Ishikawa (cell line): ENCODE measurements around the gene BRMS1L.

Experiments used
- EGR1 ChIP-seq: IDR thresholded peaks from 2 replicates; pipeline ENCODE4 v1.6.1; 2012
- MAX ChIP-seq: IDR thresholded peaks from 2 replicates; pipeline ENCODE4 v1.6.1; 2012
- RAD21 ChIP-seq: IDR thresholded peaks from 2 replicates; pipeline ENCODE4 v1.6.1; 2012; ENCODE audit warnings: low read depth
- REST ChIP-seq: IDR thresholded peaks from 2 replicates; pipeline ENCODE4 v1.6.1; 2012; ENCODE audit warnings: low read depth, mild to moderate bottlenecking
- TCF12 ChIP-seq: IDR thresholded peaks from 2 replicates; pipeline ENCODE4 v1.6.1; 2012; ENCODE audit warnings: low read depth
- TEAD4 ChIP-seq: IDR thresholded peaks from 2 replicates; pipeline ENCODE4 v1.6.1; 2012
- YY1 ChIP-seq: IDR thresholded peaks from 2 replicates; pipeline ENCODE4 v1.6.1; 2012; ENCODE audit warnings: low read depth
- ZBTB7A ChIP-seq: IDR thresholded peaks from 2 replicates; pipeline ENCODE4 v1.6.1; 2012; ENCODE audit warnings: low read depth

- TF ChIP-seq MAX (no peak), EGR1 (no peak), ZBTB7A (no peak), RAD21 (no peak), TEAD4 (no peak), REST (no peak), TCF12 (no peak), YY1 (no peak)
Observed at GRCh38 chr14:35776823-35777222, 49.3 kb upstream of the BRMS1L start.
